Melanocyte of skin (primary cell): ENCODE results near the gene BCAS3. TPM values are rescaled to one million over a fixed set of nuclear protein-coding genes. Genes with fewer than 3 reads are reported as not detected.

Experiments used
- small RNA-seq, 2 donors: library from RNA; depleted of rRNA; stranded (forward); fragments of <200 nt; gene quantifications; one replicate each; pipeline ENCODE3, GENCODE V24; 2012
- total RNA-seq, 2 donors: library from RNA; depleted of rRNA; stranded (reverse); fragments of >200 nt; gene quantifications; 2 replicates each; pipeline ENCODE4 v1.2.3, GENCODE V29; 2012

BCAS3 gene
- total RNA-seq = 10 to 100 TPM; 31.0 to 69.9 TPM

GRCh38 chr17:60677308-60678117 lies at the start of gene BCAS3:
Gene BCAS3 (plus strand): TSS chr17:60677851.

GRCh38 chr17:61399131-61400065 lies 721.7 kb downstream of the BCAS3 start, which contains the start of gene TBX2:
Gene TBX2 (plus strand): TSS chr17:61399843. CDS start chr17:61400177, 334 bp downstream.

Small RNAs within 50 kb of the gene (small RNA-seq; reads per million reads assigned to genes)
- gene RF00019 (0 reads per million in 2 donors), gene RN7SL448P (0 reads per million in 2 donors), gene RN7SL606P (0 reads per million in 2 donors), gene RNU6-623P (0 reads per million in 2 donors)

Other genes starting within 250 kb of the BCAS3 start
- 10 to 100 TPM; 31.6 to 42.7 TPM for gene APPBP2, start 151.6 kb upstream of the BCAS3 start, total RNA-seq
- gene PPM1D, start 77.7 kb upstream of the BCAS3 start, total RNA-seq = 10 to 100 TPM; 13.3 to 14.5 TPM